ENCODE results near the gene AIFM1.

- TF ChIP-seq CTCF (IDR thresholded peaks at IDR 0.05 in 8 of 11, conservative IDR thresholded peaks at IDR 0.05 in 3 of 11) (no peak), POLR2A (IDR thresholded peaks at IDR 0.05) (no peak)
Measured at GRCh38 chrX:130103605-130104004, 62.0 kb downstream of the AIFM1 start.
